HG03095 (cell line): ENCODE results near the gene NTM.

Source experiments
- ATAC-seq: cut with Tn5 transposase; IDR thresholded peaks from one replicate; pipeline ENCODE4 v1.9.1; 2021; ENCODE audit warnings: moderate library complexity; ENCODE audit not compliant: unreplicated experiment

The NTM gene

DNA sequence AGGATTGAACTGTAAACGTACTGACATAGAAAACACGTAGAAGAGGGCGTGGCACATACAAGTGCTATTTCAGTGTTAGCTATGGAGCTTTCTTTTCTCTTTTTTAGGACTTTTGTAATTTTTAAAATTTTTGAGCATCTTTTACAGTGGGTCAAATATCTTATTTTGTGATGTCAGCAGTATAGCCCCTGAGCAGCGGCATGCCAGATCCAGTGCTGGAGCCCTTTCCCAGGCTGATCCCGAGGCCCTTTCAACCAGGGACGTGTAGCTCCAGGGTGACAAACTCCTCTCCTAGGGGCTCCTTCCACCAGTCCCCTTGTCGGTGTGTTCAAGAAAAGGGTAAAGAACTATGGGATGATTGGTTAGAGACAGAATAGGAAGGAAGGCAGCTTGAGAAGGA lies 777.0 kb downstream of the NTM start:
- no peak for ATAC-seq

- ATAC-seq, result no peak
Observed at GRCh38 chr11:132154781-132155180, 784.4 kb downstream of the NTM start.

DNA sequence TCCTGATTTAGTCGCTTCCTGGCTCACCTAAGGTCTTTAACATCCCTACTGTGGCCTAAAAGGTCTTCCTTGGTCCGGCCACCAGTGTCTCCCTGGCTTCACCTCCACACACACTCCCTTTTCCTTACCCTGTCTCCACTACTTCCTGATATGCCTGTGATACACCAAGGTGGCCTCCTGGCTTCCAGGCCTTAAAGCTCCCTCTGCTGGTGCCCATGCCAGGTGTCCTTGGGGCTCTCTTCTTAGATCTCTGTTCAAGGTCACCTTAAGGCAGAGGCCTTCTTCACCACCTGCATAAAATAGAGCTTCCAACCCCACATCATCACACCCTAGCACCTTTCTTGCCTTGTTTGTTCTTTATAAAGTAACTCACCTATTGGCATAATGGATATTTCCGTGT lies 787.7 kb downstream of the NTM start:
- no peak for ATAC-seq

- no peak for ATAC-seq
Observed at GRCh38 chr11:132158696-132159095, 788.3 kb downstream of the NTM start.

GRCh38 chr11:132161403-132162078 lies 791.1 kb downstream of the NTM start:
- ATAC-seq, result no peak

GRCh38 chr11:132168344-132168981 lies 798.0 kb downstream of the NTM start:
- no peak for ATAC-seq

- ATAC-seq, result no peak
Observed at GRCh38 chr11:132171031-132171430, 800.6 kb downstream of the NTM start.

DNA sequence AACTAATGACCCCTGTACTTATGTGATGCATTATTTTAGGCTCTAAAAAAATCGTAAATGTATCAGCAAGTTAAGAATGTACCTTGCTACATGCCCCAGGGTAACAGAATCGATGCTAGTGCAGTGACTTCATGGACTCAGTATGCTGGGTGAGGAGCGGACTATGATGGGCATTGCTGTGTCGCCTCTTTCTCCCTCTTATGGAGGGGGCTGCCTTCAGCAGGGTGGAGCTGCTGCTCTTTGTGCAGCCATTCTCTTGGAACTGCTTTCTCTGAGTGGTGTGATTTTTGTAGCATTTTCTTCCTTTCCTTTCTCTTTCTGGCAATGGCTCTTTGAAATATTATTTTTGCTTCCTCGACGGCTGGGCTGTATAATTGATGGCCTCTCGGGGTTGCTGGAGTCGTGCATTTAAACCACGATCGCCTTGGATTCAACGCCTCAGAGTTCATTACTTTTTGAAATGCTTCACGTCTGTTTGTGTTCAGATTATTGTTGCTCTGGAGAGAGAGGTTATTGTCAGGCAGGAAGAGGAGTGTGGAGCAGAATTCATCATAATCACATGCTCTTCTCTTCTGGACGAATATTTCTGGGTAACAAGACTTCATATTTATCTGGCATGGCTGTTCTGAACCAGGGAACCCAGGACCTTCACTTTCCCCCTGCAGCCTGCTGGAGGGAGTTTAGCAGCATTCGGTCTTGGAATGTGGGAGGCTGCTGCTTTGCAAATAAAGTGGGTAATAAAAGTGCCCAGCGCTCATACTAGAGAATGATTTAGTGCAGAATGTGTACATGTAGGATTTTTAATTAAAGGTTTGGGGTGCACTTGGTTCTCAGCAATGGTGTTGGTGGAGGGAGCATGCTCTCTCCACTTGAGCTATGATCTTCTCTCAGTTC lies 804.2 kb downstream of the NTM start:
- ATAC-seq, result no peak

DNA sequence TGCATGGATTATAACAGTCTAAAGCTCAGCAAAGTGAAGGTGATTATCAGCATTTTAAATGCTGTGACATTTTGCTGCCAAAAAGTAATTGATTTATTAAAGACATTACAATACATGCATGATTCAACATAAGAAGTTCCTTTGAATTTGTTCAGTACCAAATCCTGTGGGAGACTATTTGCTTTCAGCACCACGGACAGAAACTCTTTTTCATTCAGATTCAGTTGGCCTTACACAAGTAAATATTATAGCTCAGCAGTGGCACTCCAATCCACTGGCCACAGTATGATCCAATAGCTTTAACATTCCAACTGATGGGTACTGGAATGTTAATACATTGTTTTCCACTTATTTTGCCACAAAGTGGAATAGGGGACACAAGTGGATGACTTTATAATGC lies 806.7 kb downstream of the NTM start:
- ATAC-seq, result no peak

DNA sequence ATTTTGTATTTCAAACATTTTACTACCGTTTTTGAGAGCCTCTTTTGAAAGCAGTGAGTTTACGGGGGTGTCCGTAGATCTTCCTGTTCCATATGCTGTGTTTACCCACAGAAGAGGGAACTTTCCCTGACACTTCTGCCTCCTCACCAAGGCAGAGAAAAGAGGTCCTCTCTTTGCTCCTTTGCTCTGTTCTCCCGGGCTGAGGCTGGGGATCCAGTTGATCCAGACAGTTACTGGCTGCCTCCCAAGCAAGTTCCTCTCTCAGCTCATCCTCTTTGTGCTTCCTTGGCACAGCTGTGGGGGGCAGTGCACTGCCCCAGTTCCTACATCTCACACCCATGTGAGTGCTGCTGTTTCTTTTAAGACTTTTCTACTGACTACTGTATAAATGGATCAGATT lies 813.7 kb downstream of the NTM start:
- no peak for ATAC-seq

DNA sequence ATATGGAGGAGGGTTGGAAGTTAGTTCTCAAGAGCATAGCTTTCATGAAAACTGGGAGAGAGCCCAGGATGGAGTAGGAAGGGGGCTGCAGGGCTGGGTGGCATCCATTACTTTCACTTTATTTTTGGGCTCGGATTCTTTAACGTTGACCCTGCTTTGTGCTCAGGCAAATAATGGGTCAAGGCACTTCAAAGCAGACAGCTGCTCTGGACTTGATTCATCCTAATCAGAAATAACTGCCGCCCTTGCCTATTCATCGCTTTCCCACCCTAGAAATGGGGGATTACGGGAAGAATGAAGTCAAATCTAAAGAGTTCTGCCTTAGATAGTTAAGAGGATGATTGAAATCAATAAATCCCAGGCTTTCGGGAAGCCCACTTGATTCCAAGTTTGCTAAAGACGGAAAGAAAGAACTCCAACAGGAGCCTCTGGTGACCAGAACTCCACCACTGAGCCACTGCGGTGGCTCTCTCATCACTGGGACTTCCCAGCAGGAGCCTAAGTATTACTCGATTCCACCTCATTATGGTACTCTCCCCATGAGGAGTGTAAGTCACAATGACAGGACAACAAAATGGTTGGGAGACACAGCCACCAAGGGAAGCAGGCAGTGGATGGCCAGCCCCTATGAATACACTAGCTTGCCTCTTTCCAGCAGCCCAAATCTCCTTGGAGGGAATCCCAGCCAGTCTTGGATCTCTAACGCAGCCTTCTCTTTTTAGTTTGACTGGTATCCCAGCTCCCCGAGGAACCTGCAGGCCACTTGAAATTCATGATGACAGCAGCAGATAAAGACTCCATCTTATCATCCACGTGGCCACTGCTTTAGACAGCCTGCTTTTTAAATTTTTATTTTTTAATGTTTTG lies 815.5 kb downstream of the NTM start:
- no peak for ATAC-seq

DNA sequence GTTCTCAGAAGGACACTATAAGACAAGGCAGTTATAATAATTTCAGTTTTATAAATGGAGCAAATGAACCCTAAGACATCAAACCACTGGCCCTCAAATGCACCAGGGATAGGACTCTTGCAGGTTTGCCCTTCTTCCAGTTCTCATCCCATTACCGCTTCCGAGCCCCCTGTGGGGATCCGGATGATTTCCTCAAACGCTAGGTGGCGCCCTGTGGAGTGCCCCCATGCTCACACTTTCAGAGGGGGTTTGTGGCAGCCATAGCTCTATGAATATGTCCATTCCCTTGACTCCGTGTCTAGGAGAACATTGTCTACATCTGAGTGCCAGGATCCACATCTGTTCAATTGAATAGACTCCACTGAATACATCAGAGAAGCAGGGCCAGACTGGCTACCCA lies 816.3 kb downstream of the NTM start:
- no peak for ATAC-seq

DNA sequence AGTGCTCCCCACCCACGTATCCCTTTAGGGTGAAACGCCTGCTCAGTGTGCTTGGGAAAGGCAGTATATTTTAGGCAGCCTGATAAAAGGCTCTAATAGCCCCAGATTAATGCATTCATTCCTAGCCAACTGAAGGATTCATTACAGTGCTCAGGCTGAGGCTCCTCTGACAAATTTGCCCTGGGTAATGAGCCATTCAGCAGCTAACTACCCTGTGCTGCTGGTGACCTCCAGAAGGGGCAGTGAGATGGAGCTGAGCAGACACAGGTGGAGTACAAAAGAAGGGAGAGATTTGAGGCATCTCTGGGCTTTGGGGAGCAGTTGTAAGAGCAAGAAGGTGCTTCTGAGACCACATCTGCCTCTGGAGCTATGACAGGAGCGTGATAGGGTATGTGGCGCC lies 817.0 kb downstream of the NTM start:
- ATAC-seq, result no peak

DNA sequence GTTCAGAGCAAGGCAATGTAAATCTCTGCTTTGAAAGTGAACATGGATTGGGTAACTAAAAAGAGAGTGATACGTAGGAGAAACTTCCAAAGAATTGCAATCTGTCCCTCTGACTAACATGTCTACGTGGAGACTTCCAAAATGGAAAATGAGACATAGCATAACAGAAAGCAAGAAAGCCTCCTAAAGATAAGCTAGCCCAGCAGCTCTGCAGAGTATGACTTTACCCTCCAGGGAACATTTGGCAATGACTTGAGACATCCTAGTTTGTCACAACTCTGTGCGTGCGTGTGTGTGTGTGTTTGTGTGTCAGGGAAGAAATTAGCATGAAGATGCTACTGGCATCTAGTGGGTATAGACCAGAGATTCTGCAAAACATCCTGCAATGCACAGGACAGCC lies 817.4 kb downstream of the NTM start:
- no peak for ATAC-seq

DNA sequence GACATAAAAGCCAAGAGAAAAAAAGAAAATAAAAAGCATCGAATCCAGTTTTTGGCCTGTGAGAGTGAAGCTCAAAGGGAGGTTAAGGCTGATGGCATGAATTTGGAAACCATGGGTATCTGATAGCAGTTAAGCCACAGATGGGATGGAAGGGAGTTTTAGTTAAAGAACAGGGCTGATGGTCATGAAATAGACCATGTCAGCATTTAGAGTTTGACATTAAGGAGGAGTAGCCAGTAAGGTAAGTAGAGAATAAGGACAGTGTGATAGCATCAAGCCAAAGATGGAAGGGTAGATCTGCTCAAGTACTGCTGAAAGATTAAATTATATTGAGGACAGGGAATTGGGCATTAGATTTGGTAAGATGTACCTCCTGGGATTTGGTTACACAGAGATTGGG lies 826.5 kb downstream of the NTM start:
- ATAC-seq, result no peak

- no peak for ATAC-seq
Observed at GRCh38 chr11:132200353-132200936, 830.0 kb downstream of the NTM start.

GRCh38 chr11:132202621-132203020 lies 832.2 kb downstream of the NTM start:
- ATAC-seq, result no peak

DNA sequence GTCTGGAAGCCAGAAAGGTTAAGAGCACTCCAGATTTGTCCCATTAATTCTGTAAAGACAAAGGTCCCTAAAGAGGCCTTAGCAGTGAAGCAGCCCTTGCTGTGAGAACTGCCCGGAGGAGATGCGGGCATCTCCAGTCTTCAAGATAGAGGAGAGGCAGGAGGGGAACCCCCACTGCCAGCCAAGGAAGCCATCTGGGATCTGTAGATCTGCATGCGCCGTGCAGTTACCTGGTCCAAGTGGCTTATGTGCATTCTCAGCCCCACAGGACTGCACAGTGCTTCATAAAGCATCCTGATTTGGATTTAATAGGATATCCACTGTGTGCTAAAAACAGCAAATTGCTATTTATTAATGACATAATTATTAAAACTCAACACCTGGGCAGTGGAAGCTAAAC lies 834.6 kb downstream of the NTM start:
- no peak for ATAC-seq

DNA sequence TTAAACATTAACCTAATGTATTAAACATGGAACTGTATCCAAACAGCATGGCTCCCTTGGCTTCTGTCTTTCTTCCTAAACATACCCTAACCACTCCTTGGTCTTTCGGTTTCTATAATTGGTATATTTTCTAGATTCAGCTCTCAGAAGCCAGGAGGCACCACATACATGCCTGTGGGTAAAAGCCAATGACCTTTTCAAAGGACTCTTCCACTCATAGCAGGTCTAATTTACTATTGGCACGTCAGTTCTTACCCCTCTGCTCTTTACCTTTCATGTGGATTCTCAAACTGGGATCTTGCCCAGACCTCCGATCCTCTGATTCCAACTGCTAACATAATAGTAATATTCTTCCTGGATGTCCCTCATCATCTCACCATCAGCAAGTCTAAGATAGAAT lies 835.1 kb downstream of the NTM start:
- no peak for ATAC-seq

GRCh38 chr11:132206993-132207392 lies 836.6 kb downstream of the NTM start:
- no peak for ATAC-seq
